Keratinocyte (primary cell): ENCODE results near the gene SOS1. TPM values are rescaled to one million over a fixed set of nuclear protein-coding genes. Genes with fewer than 3 reads are reported as not detected.

Experiments
- DNase-seq: peaks from one replicate; pipeline ENCODE4 v3.0.0-alpha.2; 2011; ENCODE audit warnings: low read depth, missing footprints, low spot score
- FAIRE-seq: peaks from 2 replicates; lab custom pipeline; 2011; peaks lifted over from hg19 to GRCh38; lab: Jason Lieb, UNC
- H2AFZ ChIP-seq: 2 replicates; pipeline ENCODE4 v1.6.0; 2012; ENCODE audit warnings: low read length, control low read depth, inconsistent platforms; ENCODE audit not compliant: control insufficient read depth
- H3K27ac ChIP-seq: 2 replicates; pipeline ENCODE4 v1.5.1; 2011; ENCODE audit warnings: low read length; ENCODE audit not compliant: control insufficient read depth, insufficient read depth
- H3K27me3 ChIP-seq: 3 replicates; pipeline ENCODE4 v1.6.0; 2011; ENCODE audit warnings: low read length; ENCODE audit not compliant: control insufficient read depth, insufficient read depth; ENCODE audit errors: extremely low read depth
- H3K36me3 ChIP-seq, 2 experiments: 2 replicates in 1 of 2; 3 replicates in 1 of 2; pipeline ENCODE4 v1.5.1; 2011; ENCODE audit warnings: low read length in 2 of 2, mild to moderate bottlenecking in 1 of 2; ENCODE audit not compliant: control insufficient read depth in 2 of 2, insufficient read depth in 2 of 2; ENCODE audit errors: extremely low read depth in 1 of 2
- H3K4me1 ChIP-seq: 3 replicates; pipeline ENCODE4 v1.5.1; 2011; ENCODE audit warnings: low read length; ENCODE audit not compliant: control insufficient read depth, insufficient read depth; ENCODE audit errors: extremely low read depth
- H3K4me2 ChIP-seq: 3 replicates; pipeline ENCODE4 v1.6.0; 2011; ENCODE audit warnings: low read depth, low read length; ENCODE audit not compliant: control insufficient read depth, insufficient read depth; ENCODE audit errors: extremely low read depth
- H3K4me3 ChIP-seq, 3 experiments: fragments of 200-600 bp in 1 of 3; sonication (generic) in 1 of 3; 2 replicates in 2 of 3; 3 replicates in 1 of 3; pipeline ENCODE4 v1.5.1; 2011 to 2016; ENCODE audit warnings: low read length in 3 of 3, mild to moderate bottlenecking in 3 of 3, control low read depth in 2 of 3, inconsistent platforms in 1 of 3, low read depth in 1 of 3, mixed read lengths in 1 of 3, mixed run types in 1 of 3, moderate library complexity in 1 of 3; ENCODE audit not compliant: control insufficient read depth in 2 of 3, insufficient read depth in 2 of 3; ENCODE audit errors: extremely low read depth in 1 of 3
- H3K79me2 ChIP-seq: 2 replicates; pipeline ENCODE4 v1.6.0; 2012; ENCODE audit warnings: low read length; ENCODE audit not compliant: control insufficient read depth, insufficient read depth
- H3K9ac ChIP-seq: 3 replicates; pipeline ENCODE4 v1.6.0; 2011; ENCODE audit warnings: low read length; ENCODE audit not compliant: control insufficient read depth, insufficient read depth; ENCODE audit errors: extremely low read depth
- H3K9me1 ChIP-seq: 3 replicates; pipeline ENCODE4 v1.6.0; 2011; ENCODE audit warnings: low read length; ENCODE audit not compliant: control insufficient read depth, insufficient read depth; ENCODE audit errors: extremely low read depth
- H3K9me3 ChIP-seq: 2 replicates; pipeline ENCODE4 v1.5.1; 2012; ENCODE audit warnings: low read depth, low read length; ENCODE audit not compliant: control insufficient read depth
- H4K20me1 ChIP-seq: 3 replicates; pipeline ENCODE4 v1.6.0; 2011; ENCODE audit warnings: low read length; ENCODE audit not compliant: control insufficient read depth, insufficient read depth; ENCODE audit errors: extremely low read depth
- CTCF ChIP-seq, 3 experiments: IDR thresholded peaks in 1 of 3; conservative IDR thresholded peaks in 1 of 3; optimal IDR thresholded peaks in 1 of 3; 2 replicates in 2 of 3; 3 replicates in 1 of 3; pipeline versions ENCODE3 to v1.5.1; 2011; ENCODE audit warnings: low read length in 3 of 3, mild to moderate bottlenecking in 3 of 3, moderate library complexity in 2 of 3, control low read depth in 1 of 3, inconsistent platforms in 1 of 3; ENCODE audit not compliant: insufficient read depth in 2 of 3; ENCODE audit errors: extremely low read depth in 1 of 3
- EZH2 ChIP-seq: IDR thresholded peaks from one replicate; pipeline ENCODE4 v1.6.1; 2012; ENCODE audit warnings: inconsistent platforms, mild to moderate bottlenecking, low read length, moderate library complexity
- dilution Hi-C: fragments of 300-500 bp; cut with MboI; formaldehyde crosslinking; loops from one replicate; pipeline ENCODE4 v1.7.0; 2020; ENCODE audit warnings: low sequenced_read_pairs; ENCODE audit not compliant: extremely low pct_ligation_motif_present
- polyA plus RNA-seq, 5 experiments: library from polyadenylated mRNA; depleted of rRNA in 3 of 5; stranded (reverse) in 3 of 5; stranded (forward) in 1 of 5; unstranded in 1 of 5; fragments of >200 nt; gene quantifications; 1 replicate in 1 of 5; 2 replicates in 3 of 5; 3 replicates in 1 of 5; pipeline versions ENCODE4 v1.2.1 to v1.2.3, GENCODE V29; 2011 to 2012; ENCODE audit warnings: missing spikeins in 2 of 5, low read depth in 1 of 5, low replicate concordance in 1 of 5

Gene SOS1
- polyA plus RNA-seq, 1 donor (not counting 4 experiments of a cell fraction or from before 2014, with no cell fraction given) = 21.5 TPM

- dilution Hi-C loops = no loop called here
- no peak for TF ChIP-seq EZH2
- H3K27me3 ChIP-seq = no peaks in the 10 kb centered on the region
- no peaks in the 10 kb centered on the region for H4K20me1 ChIP-seq
- no peak for FAIRE-seq
- no peak overlapping the region for H3K4me3 ChIP-seq
- no peak overlapping the region for H2AFZ ChIP-seq
- H3K9ac ChIP-seq = no peak overlapping the region
- H3K36me3 ChIP-seq = no peaks in the 10 kb centered on the region
- H3K9me3 ChIP-seq = no peaks in the 10 kb centered on the region
- H3K4me2 ChIP-seq = no peak overlapping the region
- H3K4me1 ChIP-seq = peaks cover 7% of the 10 kb centered on the region
- H3K79me2 ChIP-seq = no peaks in the 10 kb centered on the region
- no peaks in the 10 kb centered on the region for H3K9me1 ChIP-seq
- no peak for DNase-seq
- no peak overlapping the region for H3K27ac ChIP-seq
Measured at GRCh38 chr2:39020383-39020782, 100.5 kb downstream of the SOS1 start.

- H3K4me2 ChIP-seq = no peak overlapping the region
- H4K20me1 ChIP-seq = no peaks in the 10 kb centered on the region
- no peaks in the 10 kb centered on the region for H3K9me1 ChIP-seq
- DNase-seq (no peak), FAIRE-seq (no peak)
- dilution Hi-C loops = no loop called here
- TF ChIP-seq EZH2 (no peak), CTCF (optimal IDR thresholded peaks at IDR 0.05 in 1 of 3, IDR thresholded peaks at IDR 0.05 in 1 of 3, conservative IDR thresholded peaks at IDR 0.05 in 1 of 3; ENCODE audit: extremely low read depth in 1 of 3, insufficient read depth in 2 of 3, low read length in 3 of 3) (no peak)
- H3K4me1 ChIP-seq = no peaks in the 10 kb centered on the region
- no peaks in the 10 kb centered on the region for H3K27me3 ChIP-seq
- H3K9me3 ChIP-seq = no peaks in the 10 kb centered on the region
- H3K9ac ChIP-seq = no peak overlapping the region
- H3K27ac ChIP-seq = no peak overlapping the region
- no peaks in the 10 kb centered on the region for H3K36me3 ChIP-seq
- no peaks in the 10 kb centered on the region for H3K79me2 ChIP-seq
- no peak overlapping the region for H3K4me3 ChIP-seq
- no peak overlapping the region for H2AFZ ChIP-seq
Measured at GRCh38 chr2:39018638-39019037, 102.2 kb downstream of the SOS1 start.

- H4K20me1 ChIP-seq = no peaks in the 10 kb centered on the region
- H3K79me2 ChIP-seq = no peaks in the 10 kb centered on the region
- H2AFZ ChIP-seq = no peak overlapping the region
- H3K4me3 ChIP-seq = no peak overlapping the region
- H3K4me2 ChIP-seq = no peak overlapping the region
- no peak for TF ChIP-seq EZH2
- no peak for TF ChIP-seq CTCF (optimal IDR thresholded peaks at IDR 0.05 in 1 of 3, IDR thresholded peaks at IDR 0.05 in 1 of 3, conservative IDR thresholded peaks at IDR 0.05 in 1 of 3; ENCODE audit: extremely low read depth in 1 of 3, insufficient read depth in 2 of 3, low read length in 3 of 3)
- H3K36me3 ChIP-seq = peaks cover 0 to 3% of the 10 kb centered on the region in 2 experiments
- H3K4me1 ChIP-seq = no peaks in the 10 kb centered on the region
- H3K27ac ChIP-seq = no peak overlapping the region
- dilution Hi-C loops = no loop called here
- no peak for FAIRE-seq
- H3K27me3 ChIP-seq = no peaks in the 10 kb centered on the region
- no peaks in the 10 kb centered on the region for H3K9me3 ChIP-seq
- no peaks in the 10 kb centered on the region for H3K9me1 ChIP-seq
- no peak for DNase-seq
- no peak overlapping the region for H3K9ac ChIP-seq
Measured at GRCh38 chr2:39017334-39017733, 103.5 kb downstream of the SOS1 start.
